GM18873 (cell line): ENCODE results near the gene PRKN.
"Not testable (repeated sequence)": the region's sequence is repeated elsewhere in the genome, so short reads cannot be mapped to it uniquely, and the experiment has no call there.

Source experiments
- ATAC-seq: cut with Tn5 transposase; IDR thresholded peaks from one replicate; pipeline ENCODE4 v1.9.1; 2021; ENCODE audit warnings: mild to moderate bottlenecking, moderate library complexity, moderate number of reproducible peaks; ENCODE audit not compliant: unreplicated experiment, low FRiP score

PRKN gene

GRCh38 chr6:161341638-161342037 lies 1385.9 kb downstream of the PRKN start:
- no peak for ATAC-seq

GRCh38 chr6:161338015-161338414 lies 1389.6 kb downstream of the PRKN start:
- no peak for ATAC-seq

GRCh38 chr6:161336479-161336878 lies 1391.1 kb downstream of the PRKN start:
- ATAC-seq, result no peak

GRCh38 chr6:161333410-161333809 lies 1394.2 kb downstream of the PRKN start:
- no peak for ATAC-seq

- not testable (repeated sequence) for ATAC-seq
These were observed 1396.0 kb downstream of the PRKN start for GRCh38 chr6:161331402-161332081.

GRCh38 chr6:161327360-161327953 lies 1400.1 kb downstream of the PRKN start:
- no peak for ATAC-seq

GRCh38 chr6:161319231-161319630 lies 1408.3 kb downstream of the PRKN start:
- no peak for ATAC-seq

GRCh38 chr6:161318456-161318855 lies 1409.1 kb downstream of the PRKN start:
- no peak for ATAC-seq

- no peak for ATAC-seq
These were observed 1411.0 kb downstream of the PRKN start for GRCh38 chr6:161316531-161316930.

GRCh38 chr6:161315246-161315917 lies 1412.2 kb downstream of the PRKN start:
- ATAC-seq, result not testable (repeated sequence)

GRCh38 chr6:161314541-161315245 lies 1412.9 kb downstream of the PRKN start:
- ATAC-seq, result not testable (repeated sequence)

GRCh38 chr6:161313940-161314509 lies 1413.5 kb downstream of the PRKN start:
- ATAC-seq, result no peak

- not testable (repeated sequence) for ATAC-seq
These were observed 1414.1 kb downstream of the PRKN start for GRCh38 chr6:161313475-161313874.

GRCh38 chr6:161309774-161310173 lies 1417.8 kb downstream of the PRKN start:
- ATAC-seq, result not testable (repeated sequence)

- ATAC-seq, result no peak
These were observed 1419.4 kb downstream of the PRKN start for GRCh38 chr6:161308075-161308655.

- no peak for ATAC-seq
These were observed 1421.7 kb downstream of the PRKN start for GRCh38 chr6:161305860-161306259.

- no peak for ATAC-seq
These were observed 1423.8 kb downstream of the PRKN start for GRCh38 chr6:161303628-161304340.

GRCh38 chr6:161302949-161303348 lies 1424.6 kb downstream of the PRKN start:
- ATAC-seq, result no peak

- ATAC-seq, result no peak
These were observed 1426.2 kb downstream of the PRKN start for GRCh38 chr6:161301338-161301737.

GRCh38 chr6:161300823-161301222 lies 1426.7 kb downstream of the PRKN start:
- no peak for ATAC-seq
